NK-92 treated with Interleukin-12 subunit alpha and Interleukin-12 subunit beta, amount 100 ng/mL, for 24 hours (cell line): ENCODE measurements around the gene COQ8B.

Source experiments
- DNase-seq: peaks from one replicate; lab custom pipeline; 2025; lab: John Stamatoyannopoulos, UW

Gene COQ8B

GRCh38 chr19:40691421-40692211 lies 25.1 kb downstream of the COQ8B start:
- no peak for DNase-seq

- DNase-seq: peak; percentile 65
Observed at GRCh38 chr19:40690693-40691420, 25.8 kb downstream of the COQ8B start.

GRCh38 chr19:40690050-40690692 lies 26.5 kb downstream of the COQ8B start, which contains the start of gene NUMBL:
Gene NUMBL (minus strand): TSS chr19:40690651. CDS start chr19:40690483, 168 bp downstream.
- DNase-seq: no peak

GRCh38 chr19:40689339-40690049 lies 27.2 kb downstream of the COQ8B start:
- DNase-seq: no peak

- DNase-seq: no peak
Observed at GRCh38 chr19:40688987-40689338, 27.7 kb downstream of the COQ8B start.

- no peak for DNase-seq
Observed at GRCh38 chr19:40688309-40688708, 28.4 kb downstream of the COQ8B start.

- DNase-seq: no peak
Observed at GRCh38 chr19:40687525-40688016, 29.1 kb downstream of the COQ8B start.

- DNase-seq: no peak
Observed at GRCh38 chr19:40686882-40687524, 29.7 kb downstream of the COQ8B start.

- DNase-seq: no peak
Observed at GRCh38 chr19:40685563-40685962, 31.1 kb downstream of the COQ8B start.

GRCh38 chr19:40685016-40685526 lies 31.6 kb downstream of the COQ8B start:
- no peak for DNase-seq

GRCh38 chr19:40684280-40684679 lies 32.4 kb downstream of the COQ8B start:
- DNase-seq: no peak

- DNase-seq: no peak
Observed at GRCh38 chr19:40683437-40683836, 33.2 kb downstream of the COQ8B start.

GRCh38 chr19:40682431-40682964 lies 34.2 kb downstream of the COQ8B start:
- no peak for DNase-seq

- no peak for DNase-seq
Observed at GRCh38 chr19:40681039-40681438, 35.6 kb downstream of the COQ8B start.

- DNase-seq: no peak
Observed at GRCh38 chr19:40677156-40677555, 39.5 kb downstream of the COQ8B start.

GRCh38 chr19:40674291-40674690 lies 42.4 kb downstream of the COQ8B start:
- no peak for DNase-seq

GRCh38 chr19:40673397-40673796 lies 43.3 kb downstream of the COQ8B start:
- DNase-seq: no peak

- DNase-seq: no peak
Observed at GRCh38 chr19:40672573-40673299, 44.0 kb downstream of the COQ8B start.

- DNase-seq: no peak
Observed at GRCh38 chr19:40672038-40672437, 44.6 kb downstream of the COQ8B start.

- DNase-seq: no peak
Observed at GRCh38 chr19:40671404-40671803, 45.3 kb downstream of the COQ8B start.
